ENCODE data around the gene FBXL16.

Gene FBXL16

GRCh38 chr16:679814-680624 lies 25.6 kb downstream of the FBXL16 start, which contains the start of gene STUB1:
Gene STUB1, plus strand, starts transcription at chr16:680410. Its CDS starts 116 bp downstream, at chr16:680526.
- in situ Hi-C loops (cut with HindIII; ENCODE audit: low sequenced_read_pairs) = no loop called here
- peak; percentile 50 for DNase-seq (ENCODE audit: low read depth)
- peak within 1 kb of the TSS; percentile 55 for H3K4me3 ChIP-seq (ENCODE audit: low read depth, low read length)
- TF ChIP-seq CTCF (IDR thresholded peaks at IDR 0.05; ENCODE audit: low read depth, low read length, missing control alignments) = no peak

- in situ Hi-C loops (cut with HindIII; ENCODE audit: low sequenced_read_pairs) = no loop called here
- no peak for DNase-seq (ENCODE audit: low read depth)
- TF ChIP-seq CTCF (IDR thresholded peaks at IDR 0.05; ENCODE audit: low read depth, low read length, missing control alignments) = no peak
- H3K4me3 ChIP-seq (ENCODE audit: low read depth, low read length) = peak overlapping the region; percentile 35
Observed at GRCh38 chr16:678858-679813, 26.5 kb downstream of the FBXL16 start.

GRCh38 chr16:678209-678857 lies 27.3 kb downstream of the FBXL16 start:
- in situ Hi-C loops (cut with HindIII; ENCODE audit: low sequenced_read_pairs) = no loop called here
- TF ChIP-seq CTCF (IDR thresholded peaks at IDR 0.05; ENCODE audit: low read depth, low read length, missing control alignments) = no peak
- H3K4me3 ChIP-seq (ENCODE audit: low read depth, low read length) = no peak overlapping the region
- DNase-seq (ENCODE audit: low read depth) = no peak

- H3K4me3 ChIP-seq (ENCODE audit: low read depth, low read length) = no peak overlapping the region
- TF ChIP-seq CTCF (IDR thresholded peaks at IDR 0.05; ENCODE audit: low read depth, low read length, missing control alignments) = no peak
- no peak for DNase-seq (ENCODE audit: low read depth)
- in situ Hi-C loops (cut with HindIII; ENCODE audit: low sequenced_read_pairs) = no loop called here
Observed at GRCh38 chr16:677316-678190, 28.0 kb downstream of the FBXL16 start.

- in situ Hi-C loops (cut with HindIII; ENCODE audit: low sequenced_read_pairs) = no loop called here
- no peak for DNase-seq (ENCODE audit: low read depth)
- TF ChIP-seq CTCF (IDR thresholded peaks at IDR 0.05; ENCODE audit: low read depth, low read length, missing control alignments) = no peak
- no peak overlapping the region for H3K4me3 ChIP-seq (ENCODE audit: low read depth, low read length)
Observed at GRCh38 chr16:676913-677312, 28.7 kb downstream of the FBXL16 start.

Data from astrocyte of the cerebellum (primary cell).